DOHH2 (cell line): Measurements from ENCODE around the gene ZSWIM6.

ENCODE experiments used
- CTCF ChIP-seq: fragments of 200-600 bp; sonication (generic); IDR thresholded peaks from one replicate; pipeline ENCODE4 v1.5.1; 2014; ENCODE audit warnings: antibody characterized with exemption, mild to moderate bottlenecking, low read depth, low read length; ENCODE audit not compliant: poor library complexity, severe bottlenecking
- EZH2phosphoT487 ChIP-seq: fragments of 200-600 bp; sonication (generic); IDR thresholded peaks from 2 replicates; pipeline ENCODE4 v1.6.1; 2017; ENCODE audit warnings: borderline replicate concordance, mild to moderate bottlenecking, antibody characterized with exemption, low read length, moderate library complexity, mixed read lengths

DNA sequence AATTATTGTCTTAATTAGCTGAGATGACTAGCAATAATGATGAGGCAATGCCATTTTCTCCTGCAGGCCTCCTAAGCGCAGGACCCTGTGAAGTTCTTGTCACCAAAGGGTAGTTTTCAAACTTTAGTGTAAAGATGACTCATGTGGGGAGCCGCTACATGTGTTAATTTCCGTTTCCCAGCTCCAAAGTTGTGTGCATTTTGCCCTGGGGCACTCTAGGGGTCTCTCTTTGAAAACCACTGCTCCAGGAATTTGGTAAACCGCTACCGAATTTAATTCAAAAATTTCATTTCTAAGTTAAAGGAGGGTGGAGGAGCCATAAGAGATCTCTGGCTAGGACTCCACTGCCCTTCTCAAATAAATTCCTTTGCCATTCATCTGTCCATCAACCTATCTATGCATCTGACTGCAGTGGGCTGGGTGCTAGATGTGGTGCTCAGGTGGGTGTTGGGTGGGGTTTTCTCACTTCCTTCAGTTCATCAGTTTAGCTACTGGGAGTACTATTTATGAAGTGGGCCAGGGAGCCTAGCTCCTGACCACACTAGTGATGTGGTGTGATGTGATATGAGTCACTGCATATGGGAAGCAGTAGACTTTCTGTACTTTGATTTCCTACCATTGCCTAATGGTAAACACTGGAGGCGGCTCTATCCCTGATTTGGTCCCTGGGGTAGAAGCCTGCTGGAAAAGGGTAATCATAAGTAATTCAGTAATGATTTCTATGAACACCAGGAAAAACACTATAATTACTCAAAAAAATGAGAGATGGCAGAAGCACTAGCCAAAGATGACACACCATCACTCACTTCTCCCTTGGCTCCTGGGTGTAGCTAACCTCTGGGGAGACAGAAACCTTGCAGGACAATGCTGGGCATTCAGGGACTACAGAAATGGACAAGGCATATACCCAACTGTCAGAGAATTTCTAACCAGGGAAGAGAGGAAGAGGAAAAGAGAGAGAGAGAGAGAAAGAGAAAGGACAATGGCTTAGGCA, 4.0 kb upstream of the ZSWIM6 start:
- TF ChIP-seq CTCF (no peak), EZH2phosphoT487 (no peak)
